ENCODE measurements around the gene POLH. TPM values are rescaled to one million over a fixed set of nuclear protein-coding genes. Genes with fewer than 3 reads are reported as not detected.

POLH gene
- total RNA-seq, 2 experiments from 2014 or later: 67.3 to 93.5 TPM

DNA sequence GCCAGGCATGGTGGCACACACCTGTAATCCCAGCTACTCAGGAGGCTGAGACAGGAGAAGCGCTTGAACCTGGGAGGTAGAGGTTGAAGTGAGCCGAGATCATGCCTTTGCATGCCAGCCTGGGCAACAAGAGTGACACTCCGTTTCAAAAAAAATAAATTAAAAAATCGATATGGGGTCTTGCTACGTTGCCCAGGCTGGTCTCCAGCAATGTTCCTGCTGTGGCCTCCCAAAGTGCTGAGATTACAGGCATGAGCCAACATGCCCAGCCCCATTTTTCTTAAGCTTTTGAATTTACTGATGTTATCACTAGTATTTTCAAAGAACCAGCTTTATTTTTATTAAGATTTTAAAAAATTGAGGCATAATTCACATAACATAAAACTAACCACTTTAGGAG lies 35.5 kb upstream of the POLH start:
- Histone ChIP-seq H2AFZ (ENCODE audit: low read length) (no peak overlapping the region), H3K27ac (ENCODE audit: low read depth, low read length, poor library complexity, severe bottlenecking) (no peak overlapping the region), H3K9me2 (ENCODE audit: insufficient read depth, low read length) (no peaks in the 10 kb centered on the region), H4K20me1 (ENCODE audit: insufficient read depth, low read length) (no peaks in the 10 kb centered on the region), H3K79me2 (ENCODE audit: insufficient read depth, low read depth, low read length) (no peaks in the 10 kb centered on the region), H3K4me3 (ENCODE audit: low read depth, low read length, poor library complexity, severe bottlenecking) (no peak overlapping the region), H3K36me3 (ENCODE audit: insufficient read depth, low read length) (peaks cover 92% of the 10 kb centered on the region), H3K4me1 (ENCODE audit: insufficient read depth, low read length, poor library complexity, severe bottlenecking) (no peaks in the 10 kb centered on the region), H3K9me3 (ENCODE audit: low read length) (no peaks in the 10 kb centered on the region), H3K4me2 (ENCODE audit: low read length) (no peak overlapping the region)
- POLR2A ChIA-PET: interaction anchor here (0.7 kb wide), 1 partner anchor 610 kb away, joined by 3 read pairs; no protein-coding TSS in a partner anchor
- intact Hi-C loops (cut with micrococcal nuclease; ENCODE audit: unreplicated experiment): loop anchor here (10.0 kb wide), 1 partner anchor 64 kb away; no protein-coding TSS in a partner anchor
- BruUV-seq (replicated peaks): no TSS peak
- CTCF ChIA-PET (ENCODE audit: unreplicated experiment): no interaction called here
- no peak for DNase-seq (ENCODE audit: low spot score)
- TF ChIP-seq EZH2phosphoT487 (IDR thresholded peaks at IDR 0.05; ENCODE audit: borderline replicate concordance, low read depth, low read length): no peak
- TF ChIP-seq, protein P1, sequence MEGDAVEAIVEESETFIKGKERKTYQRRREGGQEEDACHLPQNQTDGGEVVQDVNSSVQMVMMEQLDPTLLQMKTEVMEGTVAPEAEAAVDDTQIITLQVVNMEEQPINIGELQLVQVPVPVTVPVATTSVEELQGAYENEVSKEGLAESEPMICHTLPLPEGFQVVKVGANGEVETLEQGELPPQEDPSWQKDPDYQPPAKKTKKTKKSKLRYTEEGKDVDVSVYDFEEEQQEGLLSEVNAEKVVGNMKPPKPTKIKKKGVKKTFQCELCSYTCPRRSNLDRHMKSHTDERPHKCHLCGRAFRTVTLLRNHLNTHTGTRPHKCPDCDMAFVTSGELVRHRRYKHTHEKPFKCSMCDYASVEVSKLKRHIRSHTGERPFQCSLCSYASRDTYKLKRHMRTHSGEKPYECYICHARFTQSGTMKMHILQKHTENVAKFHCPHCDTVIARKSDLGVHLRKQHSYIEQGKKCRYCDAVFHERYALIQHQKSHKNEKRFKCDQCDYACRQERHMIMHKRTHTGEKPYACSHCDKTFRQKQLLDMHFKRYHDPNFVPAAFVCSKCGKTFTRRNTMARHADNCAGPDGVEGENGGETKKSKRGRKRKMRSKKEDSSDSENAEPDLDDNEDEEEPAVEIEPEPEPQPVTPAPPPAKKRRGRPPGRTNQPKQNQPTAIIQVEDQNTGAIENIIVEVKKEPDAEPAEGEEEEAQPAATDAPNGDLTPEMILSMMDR (conservative IDR thresholded peaks at IDR 0.05; ENCODE audit: low read length): no peak

DNA sequence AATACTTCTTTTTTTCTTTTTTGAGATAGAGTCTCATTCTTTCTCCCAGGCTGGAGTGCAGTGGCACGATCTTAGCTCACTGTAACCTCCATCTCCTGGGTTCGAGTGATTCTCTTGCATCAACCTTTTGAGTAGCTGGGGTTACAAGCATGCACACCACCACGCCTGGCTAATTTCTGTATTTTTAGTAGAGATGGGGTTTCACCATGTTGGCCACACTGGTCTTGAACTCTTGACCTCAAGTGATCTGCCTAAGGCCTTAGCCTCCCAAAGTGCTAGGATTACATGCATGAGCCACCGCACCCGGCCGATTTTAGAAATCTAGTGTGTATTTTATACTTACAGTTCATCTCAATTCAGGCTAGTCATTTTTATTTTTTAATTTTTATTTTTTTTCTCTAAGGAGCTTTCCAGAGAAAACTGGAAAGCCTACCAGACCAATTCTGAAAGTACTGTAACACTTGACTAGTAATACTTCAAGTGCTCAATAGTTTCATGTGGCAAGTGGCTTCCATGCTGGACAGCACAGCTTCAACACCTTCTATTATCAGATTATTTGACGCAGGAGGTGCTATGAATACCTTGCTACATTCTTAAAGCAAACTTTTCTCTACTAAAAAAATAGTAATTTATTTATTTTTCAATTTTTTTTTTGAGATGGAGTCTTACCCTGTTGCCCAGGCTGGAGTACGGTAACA lies 34.1 kb upstream of the POLH start:
- CTCF ChIA-PET (ENCODE audit: unreplicated experiment): no interaction called here
- Histone ChIP-seq H3K4me2 (ENCODE audit: low read length) (no peak overlapping the region), H4K20me1 (ENCODE audit: insufficient read depth, low read length) (no peaks in the 10 kb centered on the region), H3K9me3 (ENCODE audit: low read length) (no peaks in the 10 kb centered on the region), H3K4me1 (ENCODE audit: insufficient read depth, low read length, poor library complexity, severe bottlenecking) (no peaks in the 10 kb centered on the region), H3K4me3 (ENCODE audit: low read depth, low read length, poor library complexity, severe bottlenecking) (no peak overlapping the region), H3K27ac (ENCODE audit: low read depth, low read length, poor library complexity, severe bottlenecking) (no peak overlapping the region), H2AFZ (ENCODE audit: low read length) (no peak overlapping the region), H3K79me2 (ENCODE audit: insufficient read depth, low read depth, low read length) (no peaks in the 10 kb centered on the region), H3K9me2 (ENCODE audit: insufficient read depth, low read length) (no peaks in the 10 kb centered on the region), H3K36me3 (ENCODE audit: insufficient read depth, low read length) (peaks cover 97% of the 10 kb centered on the region)
- no peak for DNase-seq (ENCODE audit: low spot score)
- POLR2A ChIA-PET: interaction anchor here (0.6 kb wide), 2 partner anchors 19 to 74 kb away, joined by 3 to 4 read pairs; no protein-coding TSS in a partner anchor
- BruUV-seq (replicated peaks): no TSS peak
- intact Hi-C loops (cut with micrococcal nuclease; ENCODE audit: unreplicated experiment): loop anchor here (10.0 kb wide), 1 partner anchor 63 kb away; no protein-coding TSS in a partner anchor
- TF ChIP-seq, protein P1 (conservative IDR thresholded peaks at IDR 0.05; ENCODE audit: low read length): no peak
- no peak for TF ChIP-seq EZH2phosphoT487 (IDR thresholded peaks at IDR 0.05; ENCODE audit: borderline replicate concordance, low read depth, low read length)

DNA sequence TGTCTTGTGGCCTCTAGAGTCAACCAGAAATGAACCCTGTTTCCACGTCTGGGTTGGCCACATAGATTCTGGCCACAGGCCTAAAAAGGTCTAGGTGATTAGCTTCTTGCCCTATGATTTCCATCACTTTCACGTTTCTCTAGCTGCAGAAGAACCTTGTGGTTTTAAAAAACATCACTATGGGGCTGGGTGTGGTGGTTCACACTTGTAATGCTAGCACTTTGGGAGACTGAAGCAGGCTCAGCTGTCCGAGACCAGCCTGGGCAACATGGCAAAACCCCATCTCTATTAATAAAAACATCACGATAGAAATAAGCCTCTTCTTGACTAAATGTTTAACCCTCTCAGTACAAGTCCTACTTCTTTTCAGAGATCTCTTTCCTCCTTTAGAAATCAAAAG lies 31.5 kb upstream of the POLH start:
- Histone ChIP-seq H3K27ac (ENCODE audit: low read depth, low read length, poor library complexity, severe bottlenecking) (no peak overlapping the region), H3K9me2 (ENCODE audit: insufficient read depth, low read length) (no peaks in the 10 kb centered on the region), H4K20me1 (ENCODE audit: insufficient read depth, low read length) (no peaks in the 10 kb centered on the region), H3K4me2 (ENCODE audit: low read length) (no peak overlapping the region), H3K36me3 (ENCODE audit: insufficient read depth, low read length) (peaks cover 97% of the 10 kb centered on the region), H3K79me2 (ENCODE audit: insufficient read depth, low read depth, low read length) (no peaks in the 10 kb centered on the region), H2AFZ (ENCODE audit: low read length) (no peak overlapping the region), H3K4me3 (ENCODE audit: low read depth, low read length, poor library complexity, severe bottlenecking) (no peak overlapping the region), H3K4me1 (ENCODE audit: insufficient read depth, low read length, poor library complexity, severe bottlenecking) (no peaks in the 10 kb centered on the region), H3K9me3 (ENCODE audit: low read length) (no peaks in the 10 kb centered on the region)
- no peak for DNase-seq (ENCODE audit: low spot score)
- TF ChIP-seq, protein P1 (conservative IDR thresholded peaks at IDR 0.05; ENCODE audit: low read length): no peak
- no peak for TF ChIP-seq EZH2phosphoT487 (IDR thresholded peaks at IDR 0.05; ENCODE audit: borderline replicate concordance, low read depth, low read length)
- BruUV-seq (replicated peaks): no TSS peak
- intact Hi-C loops (cut with micrococcal nuclease; ENCODE audit: unreplicated experiment): loop anchor here (10.0 kb wide), 1 partner anchor 60 kb away; no protein-coding TSS in a partner anchor
- CTCF ChIA-PET (ENCODE audit: unreplicated experiment): no interaction called here
- POLR2A ChIA-PET: interaction anchor here (0.7 to 1.1 kb wide), 2 partner anchors 13 to 26 kb away, joined by 3 read pairs; no protein-coding TSS in a partner anchor

All from OCI-LY7 (cell line).